Panc1 (cell line): ENCODE results near the gene GAS7.

Source experiments
- CTCF ChIP-seq: fragments of 450-650 bp; IDR thresholded peaks from 2 replicates; pipeline ENCODE4 v1.5.1; 2017; ENCODE audit warnings: mild to moderate bottlenecking
- POLR2AphosphoS5 ChIP-seq: IDR thresholded peaks from 2 replicates; pipeline ENCODE4 v1.6.1; 2012; ENCODE audit warnings: mild to moderate bottlenecking, low read depth, low read length, moderate library complexity
- SIN3A ChIP-seq: IDR thresholded peaks from 2 replicates; pipeline ENCODE4 v1.6.1; 2012; ENCODE audit warnings: low read depth, mild to moderate bottlenecking, low read length, moderate library complexity, borderline replicate concordance; ENCODE audit not compliant: insufficient read depth
- TCF7L2 ChIP-seq: IDR thresholded peaks from 2 replicates; pipeline ENCODE4 v1.6.1; 2011; ENCODE audit warnings: mild to moderate bottlenecking, low read depth, low read length, inconsistent platforms
- TF ChIP-seq, protein P1 (sequence below), 2 experiments: IDR thresholded peaks; 2 replicates each; pipeline ENCODE4 v1.6.1; 2011 to 2012; ENCODE audit warnings: low read depth in 2 of 2, control low read depth in 1 of 2, low read length in 1 of 2, mild to moderate bottlenecking in 1 of 2, moderate library complexity in 1 of 2; ENCODE audit not compliant: insufficient read depth in 1 of 2

GRCh38 chr17:9905078-9905415 is 293.4 kb downstream of the GAS7 start, which contains the start of gene RCVRN:
- TF ChIP-seq CTCF (no peak), SIN3A (no peak), POLR2AphosphoS5 (no peak), TCF7L2 (no peak)
- TF ChIP-seq, protein P1, sequence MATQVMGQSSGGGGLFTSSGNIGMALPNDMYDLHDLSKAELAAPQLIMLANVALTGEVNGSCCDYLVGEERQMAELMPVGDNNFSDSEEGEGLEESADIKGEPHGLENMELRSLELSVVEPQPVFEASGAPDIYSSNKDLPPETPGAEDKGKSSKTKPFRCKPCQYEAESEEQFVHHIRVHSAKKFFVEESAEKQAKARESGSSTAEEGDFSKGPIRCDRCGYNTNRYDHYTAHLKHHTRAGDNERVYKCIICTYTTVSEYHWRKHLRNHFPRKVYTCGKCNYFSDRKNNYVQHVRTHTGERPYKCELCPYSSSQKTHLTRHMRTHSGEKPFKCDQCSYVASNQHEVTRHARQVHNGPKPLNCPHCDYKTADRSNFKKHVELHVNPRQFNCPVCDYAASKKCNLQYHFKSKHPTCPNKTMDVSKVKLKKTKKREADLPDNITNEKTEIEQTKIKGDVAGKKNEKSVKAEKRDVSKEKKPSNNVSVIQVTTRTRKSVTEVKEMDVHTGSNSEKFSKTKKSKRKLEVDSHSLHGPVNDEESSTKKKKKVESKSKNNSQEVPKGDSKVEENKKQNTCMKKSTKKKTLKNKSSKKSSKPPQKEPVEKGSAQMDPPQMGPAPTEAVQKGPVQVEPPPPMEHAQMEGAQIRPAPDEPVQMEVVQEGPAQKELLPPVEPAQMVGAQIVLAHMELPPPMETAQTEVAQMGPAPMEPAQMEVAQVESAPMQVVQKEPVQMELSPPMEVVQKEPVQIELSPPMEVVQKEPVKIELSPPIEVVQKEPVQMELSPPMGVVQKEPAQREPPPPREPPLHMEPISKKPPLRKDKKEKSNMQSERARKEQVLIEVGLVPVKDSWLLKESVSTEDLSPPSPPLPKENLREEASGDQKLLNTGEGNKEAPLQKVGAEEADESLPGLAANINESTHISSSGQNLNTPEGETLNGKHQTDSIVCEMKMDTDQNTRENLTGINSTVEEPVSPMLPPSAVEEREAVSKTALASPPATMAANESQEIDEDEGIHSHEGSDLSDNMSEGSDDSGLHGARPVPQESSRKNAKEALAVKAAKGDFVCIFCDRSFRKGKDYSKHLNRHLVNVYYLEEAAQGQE (IDR thresholded peaks at IDR 0.05; ENCODE audit: insufficient read depth in 1 of 2, low read depth in 2 of 2, low read length in 1 of 2): no peak
